Activated naive CD4-positive, alpha-beta T cell (primary cell): Measurements from ENCODE around the gene CPSF4.
"Not testable (repeated sequence)": the region's sequence is repeated elsewhere in the genome, so short reads cannot be mapped to it uniquely, and the experiment has no call there.

Experiments used
- DNase-seq, 4 experiments: peaks; one replicate each; lab custom pipeline; 2025; lab: John Stamatoyannopoulos, UW

Gene CPSF4

GRCh38 chr7:99490878-99491277, 52.1 kb downstream of the CPSF4 start:
- DNase-seq, result no peak

GRCh38 chr7:99493823-99494222, 55.1 kb downstream of the CPSF4 start:
- no peak for DNase-seq

GRCh38 chr7:99497766-99498545, 59.2 kb downstream of the CPSF4 start:
- no peak for DNase-seq

GRCh38 chr7:99498546-99498944, 59.8 kb downstream of the CPSF4 start:
- no peak for DNase-seq

- DNase-seq, result no peak
Measured at GRCh38 chr7:99499371-99499720, 60.6 kb downstream of the CPSF4 start.

DNA sequence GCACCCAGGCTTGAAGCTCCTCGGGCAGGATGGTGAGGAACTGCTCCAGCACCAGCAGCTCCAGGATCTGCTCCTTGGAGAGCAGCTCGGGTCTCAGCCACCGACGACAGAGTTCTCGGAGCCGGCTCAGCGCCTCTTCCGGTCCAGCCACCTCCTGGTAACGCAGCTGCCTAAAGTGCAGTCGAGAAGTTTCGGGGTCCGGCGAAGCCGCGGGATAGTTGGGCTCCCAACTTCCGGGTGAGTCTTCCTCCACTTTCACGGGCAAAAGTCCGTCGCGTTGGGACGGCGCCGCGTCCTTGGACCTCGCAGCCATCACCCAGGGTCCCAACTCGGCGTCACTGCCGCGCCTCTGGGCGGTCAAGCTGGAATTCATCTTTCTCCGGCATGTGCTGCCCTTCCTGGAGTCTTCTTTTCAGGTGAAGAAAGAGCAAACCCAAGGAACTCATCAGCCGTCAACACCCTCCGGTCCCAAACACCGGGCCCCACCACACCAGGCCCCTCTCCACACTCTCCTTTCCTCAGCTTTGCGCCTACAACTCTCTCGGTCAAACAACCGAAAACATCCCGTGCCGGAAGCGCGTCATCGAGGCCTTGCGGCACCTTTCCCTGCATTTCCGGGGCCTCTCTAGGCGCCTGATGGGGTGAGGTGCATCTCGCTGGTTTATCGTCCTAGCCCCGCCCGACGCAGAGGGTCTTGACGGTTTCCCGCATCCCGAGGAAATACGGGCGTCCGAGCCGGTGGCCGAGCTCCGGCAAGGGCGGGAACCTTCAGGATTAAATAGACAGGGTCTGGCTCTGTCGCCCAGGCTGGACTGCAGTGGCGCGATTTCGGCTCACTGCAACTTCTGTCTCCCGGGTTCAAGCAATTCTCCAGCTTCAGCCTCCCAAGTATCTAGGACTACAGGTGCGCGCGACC, 61.2 kb downstream of the CPSF4 start, which contains the start of gene ZNF394:
TSS of gene ZNF394 (minus strand) at position 561 of the 916 bp plus-strand sequence. CDS start at position 373, 188 bp downstream.
- peak; percentile 55 to 86 (median 70) for DNase-seq

GRCh38 chr7:99500637-99501009, 61.9 kb downstream of the CPSF4 start:
- no peak for DNase-seq

- DNase-seq, result not testable (repeated sequence)
Measured at GRCh38 chr7:99501236-99501635, 62.5 kb downstream of the CPSF4 start.

GRCh38 chr7:99504281-99504602, 65.5 kb downstream of the CPSF4 start:
- no peak for DNase-seq

DNA sequence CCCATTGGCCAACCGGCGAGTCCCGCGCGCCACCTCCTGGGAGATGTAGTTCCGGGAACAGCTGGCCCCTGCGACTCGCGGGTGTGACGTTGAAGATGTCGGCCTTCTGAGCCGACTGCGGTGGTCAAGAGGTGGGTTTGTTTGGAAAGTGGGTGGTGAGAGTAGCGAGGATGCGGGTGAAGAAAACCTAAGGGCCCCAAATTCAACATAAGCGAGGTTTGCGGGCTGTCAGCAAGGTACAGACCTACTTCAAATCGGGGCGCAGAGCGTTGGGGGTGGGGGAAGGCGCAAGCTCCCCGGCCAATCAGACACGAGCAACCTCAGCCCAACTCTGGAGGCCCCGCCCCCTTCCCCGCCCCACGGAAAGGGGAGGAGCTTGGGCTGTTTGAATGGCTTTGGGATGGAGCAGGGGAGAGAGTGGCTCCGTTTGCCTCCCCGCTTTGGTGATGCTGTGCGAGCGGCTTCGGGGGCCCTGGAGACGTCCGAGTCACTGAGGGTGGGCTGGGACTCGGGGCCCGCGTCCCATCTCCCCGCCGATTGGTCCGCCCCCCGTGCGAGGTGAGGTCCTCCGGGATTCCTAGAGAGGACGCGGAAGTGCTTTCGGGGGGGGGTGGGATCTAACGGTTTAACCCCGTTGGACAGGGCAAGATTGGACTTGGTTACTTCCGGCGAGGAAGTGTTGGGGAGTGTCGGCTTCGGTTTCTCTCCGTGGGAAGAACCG, 66.0 kb downstream of the CPSF4 start, which contains the start of gene ZKSCAN5:
TSS of gene ZKSCAN5 (plus strand) at position 60 of the 721 bp plus-strand sequence. CDS start 1,383 bp downstream, outside the sequence.
- DNase-seq, result peak; percentile 82 to 97 (median 92)

DNA sequence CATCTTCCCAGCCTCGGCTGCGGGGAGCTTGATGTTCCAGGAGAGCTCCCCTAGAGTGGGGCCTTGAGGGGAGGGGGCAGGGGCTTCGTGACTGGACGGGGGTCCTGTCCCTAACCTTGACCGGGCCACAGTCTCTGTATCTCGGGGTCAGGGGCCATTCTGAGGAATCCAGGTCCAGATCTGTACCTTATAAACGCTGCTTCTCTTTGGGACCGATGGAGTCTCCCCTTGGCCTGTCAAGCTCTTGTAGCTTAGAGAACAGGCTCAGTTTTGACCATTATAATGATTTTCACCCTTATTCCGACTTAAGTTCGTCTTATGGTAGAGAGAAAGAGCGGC, 66.5 kb downstream of the CPSF4 start:
- no peak for DNase-seq
